GM04503 (cell line): ENCODE measurements around the gene GALNT7.

Experiments
- DNase-seq: peaks from one replicate; pipeline ENCODE4 v3.0.0-alpha.2; 2012; ENCODE audit warnings: low read depth

GALNT7 gene

GRCh38 chr4:173237762-173238161 is 69.2 kb downstream of the GALNT7 start:
- DNase-seq = no peak

- no peak for DNase-seq
Observed at GRCh38 chr4:173240696-173241095, 72.1 kb downstream of the GALNT7 start.

- DNase-seq = no peak
Observed at GRCh38 chr4:173242466-173243250, 74.0 kb downstream of the GALNT7 start.

- DNase-seq = peak; percentile 21
Observed at GRCh38 chr4:173243321-173243720, 74.7 kb downstream of the GALNT7 start.

DNA sequence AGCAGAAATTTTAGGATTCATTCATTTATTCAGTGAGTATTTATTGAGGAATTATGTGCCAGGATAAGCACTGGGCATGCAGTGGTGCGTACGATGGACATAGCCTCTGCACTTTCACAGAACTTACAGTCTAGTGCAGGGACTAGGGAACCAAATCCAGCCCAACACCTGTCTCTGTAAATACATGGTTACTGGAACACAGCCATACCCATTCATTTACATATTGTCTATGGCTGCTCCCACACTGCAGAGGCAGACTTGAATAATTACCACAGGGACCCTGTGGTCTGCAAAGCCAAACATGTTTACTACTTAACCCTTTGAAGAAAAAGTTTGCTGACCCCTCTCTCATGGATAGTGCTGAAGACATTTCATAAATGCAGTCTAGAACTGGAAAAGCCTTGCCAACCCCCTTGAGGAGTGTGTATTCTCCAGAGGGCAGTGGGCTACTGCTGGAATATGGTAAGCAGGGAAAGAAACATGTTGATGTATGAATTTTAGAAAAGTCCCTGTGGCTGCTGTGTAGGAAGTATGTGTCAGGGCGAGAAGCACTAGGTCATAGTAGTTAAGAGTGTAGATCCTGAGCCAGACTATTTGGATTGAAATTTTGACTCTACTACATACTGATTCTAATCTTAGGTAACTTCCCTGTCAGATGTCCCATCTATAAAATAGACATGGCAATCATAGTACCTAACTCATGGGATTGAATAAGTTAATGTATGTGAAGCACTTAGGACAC is 75.5 kb downstream of the GALNT7 start:
- DNase-seq = no peak

GRCh38 chr4:173245952-173246351 is 77.3 kb downstream of the GALNT7 start:
- DNase-seq = no peak

DNA sequence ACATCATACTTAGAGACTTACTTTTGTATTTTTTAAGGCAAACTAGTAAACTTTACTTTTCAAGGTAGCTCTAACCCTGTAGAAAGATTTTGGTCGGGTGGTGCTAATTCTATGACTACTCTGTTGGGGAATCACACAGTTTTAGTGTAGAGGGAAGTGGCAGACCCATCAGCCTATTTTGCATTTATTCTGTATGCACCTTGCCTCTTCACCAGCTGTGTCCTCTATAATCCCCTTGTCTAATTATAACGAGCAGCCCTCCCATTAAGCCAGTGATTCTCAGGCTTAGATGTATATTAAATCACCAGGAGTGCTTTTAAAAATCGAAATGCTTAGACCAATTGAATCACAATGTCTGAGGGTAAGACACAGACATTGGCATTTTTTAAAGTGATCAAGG is 78.1 kb downstream of the GALNT7 start:
- DNase-seq = no peak

DNA sequence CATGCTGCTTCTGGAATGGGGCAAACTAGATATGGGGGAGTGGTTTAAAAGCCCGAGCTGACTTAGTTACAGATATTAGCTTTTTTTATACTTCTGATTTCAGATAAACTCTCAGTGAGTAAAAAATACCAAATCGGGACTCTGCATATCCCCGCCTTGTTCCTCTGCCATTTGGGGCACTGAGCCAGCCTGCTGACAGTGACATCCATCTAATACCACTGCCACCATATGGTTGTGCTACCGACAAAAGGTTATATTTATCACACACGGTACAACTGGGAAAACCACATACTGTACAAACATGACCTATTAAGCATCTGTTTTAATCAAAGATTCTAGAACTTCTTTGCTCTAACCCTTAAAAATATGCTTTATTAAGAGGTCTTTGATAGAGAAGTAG is 78.7 kb downstream of the GALNT7 start:
- no peak for DNase-seq

DNA sequence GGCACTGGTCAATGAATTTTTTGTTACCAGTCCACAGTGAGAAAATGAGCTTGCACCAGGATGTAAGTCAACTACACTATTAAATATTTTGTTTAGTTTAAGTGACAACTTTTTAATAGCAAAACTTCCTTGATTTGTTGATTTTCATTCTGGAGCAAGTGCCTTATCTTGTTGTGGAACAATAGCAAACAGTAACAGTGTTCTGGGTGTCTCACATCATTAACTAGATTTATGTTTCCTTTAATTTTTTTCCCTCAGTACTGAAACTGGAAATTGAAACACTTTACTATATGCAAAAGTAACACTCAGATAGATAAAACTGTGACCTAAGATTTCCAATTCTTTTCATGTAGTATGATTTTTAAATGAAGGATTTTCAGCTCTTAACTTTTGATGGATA is 80.1 kb downstream of the GALNT7 start:
- DNase-seq = no peak

GRCh38 chr4:173252024-173252935 is 83.7 kb downstream of the GALNT7 start:
- DNase-seq = peak; percentile 84

DNA sequence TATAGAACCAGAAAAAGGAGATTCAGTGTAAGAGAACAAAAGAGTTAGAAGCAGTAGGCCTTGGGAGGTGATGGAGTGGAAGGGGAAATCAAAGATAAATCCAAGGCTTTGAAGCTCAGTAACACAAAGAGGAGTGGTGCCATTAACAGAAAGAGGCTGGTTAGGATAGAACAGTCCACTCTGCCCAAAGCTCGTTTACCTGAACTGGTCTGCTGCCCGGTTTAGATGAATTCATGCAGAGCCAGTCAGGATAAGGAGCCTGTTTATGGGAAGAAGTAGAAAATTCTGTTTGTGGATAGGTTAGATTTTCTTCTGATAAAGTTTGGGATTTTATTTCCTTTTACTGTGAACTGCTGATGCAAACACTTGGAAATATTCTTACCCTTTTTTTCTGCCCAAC is 85.0 kb downstream of the GALNT7 start:
- DNase-seq = no peak

DNA sequence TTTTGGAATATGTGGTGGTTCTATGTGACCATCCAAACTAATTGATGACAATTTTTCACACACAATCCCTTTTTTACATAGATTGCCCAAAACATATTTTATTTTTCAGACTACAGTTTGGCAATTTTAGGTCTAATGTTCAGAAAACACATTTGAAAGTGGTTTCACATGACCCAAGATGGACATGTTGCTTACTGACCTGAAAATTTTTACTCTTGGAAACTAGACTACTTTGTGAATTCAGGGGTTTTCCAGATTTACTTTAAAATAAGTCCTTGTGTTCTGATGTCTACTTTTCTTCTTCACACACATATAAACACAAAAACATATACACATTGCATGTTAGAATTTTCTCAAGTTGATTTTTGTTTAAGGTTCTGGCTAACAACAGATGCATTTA is 86.0 kb downstream of the GALNT7 start:
- DNase-seq = no peak

DNA sequence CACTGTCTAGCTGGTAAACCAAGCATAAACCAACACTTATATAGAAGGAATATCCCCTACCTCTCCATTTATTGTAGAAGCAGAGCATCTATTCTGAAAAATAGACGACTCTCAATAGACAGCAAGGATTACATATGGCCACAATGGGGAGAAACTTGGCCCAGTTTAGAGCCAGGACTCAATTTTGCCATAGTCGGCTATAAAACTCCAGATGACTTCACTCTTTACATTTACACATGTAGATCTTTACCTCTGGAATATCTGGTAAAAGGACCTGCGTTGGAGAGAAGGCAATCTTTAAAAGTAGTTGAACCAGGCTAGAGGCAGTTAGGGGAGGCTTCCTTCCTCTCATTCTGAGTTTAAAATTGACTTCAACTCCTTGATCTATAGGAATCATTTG is 88.2 kb downstream of the GALNT7 start:
- DNase-seq = no peak

- DNase-seq = peak; percentile 13
Observed at GRCh38 chr4:173257732-173258717, 89.4 kb downstream of the GALNT7 start.

DNA sequence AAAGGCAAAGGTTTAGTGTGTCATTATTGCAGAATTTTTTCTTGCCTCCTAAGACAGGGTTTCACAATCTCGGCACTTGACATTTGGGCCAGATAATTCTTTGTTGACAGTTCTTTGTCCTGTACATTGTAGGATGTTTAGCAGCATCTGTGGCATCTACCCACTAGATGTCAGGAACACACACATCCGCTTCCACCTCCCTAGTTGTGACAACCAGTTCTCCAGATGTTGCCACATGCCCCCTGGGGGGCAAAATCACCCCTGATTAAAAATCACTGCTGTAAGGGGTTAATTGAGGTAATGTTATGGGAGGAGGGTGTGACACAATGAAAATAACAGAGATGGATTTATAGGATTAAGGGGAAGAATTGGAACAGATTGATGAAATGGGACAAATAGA is 90.3 kb downstream of the GALNT7 start:
- no peak for DNase-seq

GRCh38 chr4:173259310-173259709 is 90.7 kb downstream of the GALNT7 start:
- no peak for DNase-seq

- no peak for DNase-seq
Observed at GRCh38 chr4:173261052-173261451, 92.4 kb downstream of the GALNT7 start.

DNA sequence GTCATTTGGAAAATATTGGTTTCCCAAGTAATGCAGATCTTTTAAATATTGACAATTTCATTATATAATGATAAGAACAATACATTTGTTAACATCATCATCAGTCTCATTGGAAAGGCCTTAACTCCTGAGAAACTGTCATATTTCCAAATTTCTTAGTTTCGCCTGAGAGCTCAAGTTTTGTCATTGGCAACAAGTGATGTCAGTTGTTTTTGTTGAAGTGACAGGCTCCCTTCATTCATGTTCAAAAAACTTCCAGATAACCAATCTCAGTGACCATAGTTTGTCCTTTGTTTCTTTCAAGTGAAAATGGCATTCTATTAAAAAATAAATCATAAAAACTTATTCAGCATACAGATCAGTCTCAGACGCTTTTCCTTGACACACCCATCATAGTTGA is 93.8 kb downstream of the GALNT7 start:
- DNase-seq = no peak

- no peak for DNase-seq
Observed at GRCh38 chr4:173264245-173264644, 95.6 kb downstream of the GALNT7 start.

GRCh38 chr4:173264684-173265185 is 96.1 kb downstream of the GALNT7 start:
- no peak for DNase-seq

GRCh38 chr4:173265751-173266150 is 97.1 kb downstream of the GALNT7 start:
- no peak for DNase-seq
